Liver (tissue), 3 donors: ENCODE data around the gene KCNA4.

Source experiments
- CTCF ChIP-seq: fragments of 150-350 bp; IDR thresholded peaks from 2 replicates; pipeline ENCODE4 v1.5.1; 2017; ENCODE audit warnings: improper control_type of control experiment, low read depth, low read length; ENCODE audit not compliant: missing input control
- EGR1 ChIP-seq, 2 donors: IDR thresholded peaks; 2 replicates each; pipeline ENCODE4 v1.6.1; 2016 to 2018; ENCODE audit warnings: antibody characterized with exemption in 2 of 2, low read depth in 2 of 2
- FOXA1 ChIP-seq: IDR thresholded peaks from 2 replicates; pipeline ENCODE4 v1.6.1; 2016; ENCODE audit warnings: antibody characterized with exemption
- FOXA2 ChIP-seq: IDR thresholded peaks from 2 replicates; pipeline ENCODE4 v1.6.1; 2016; ENCODE audit warnings: antibody characterized with exemption
- HNF4A ChIP-seq, 2 donors: conservative IDR thresholded peaks; 2 replicates each; pipeline ENCODE4 v1.6.1; 2016; ENCODE audit warnings: antibody characterized with exemption in 2 of 2, mild to moderate bottlenecking in 2 of 2
- JUND ChIP-seq, 2 donors: IDR thresholded peaks; 2 replicates each; pipeline ENCODE4 v1.6.1; 2016; ENCODE audit warnings: antibody characterized with exemption in 2 of 2
- MAX ChIP-seq: IDR thresholded peaks from 2 replicates; pipeline ENCODE4 v1.6.1; 2016; ENCODE audit warnings: antibody characterized with exemption
- RAD21 ChIP-seq, 2 donors: IDR thresholded peaks; 2 replicates each; pipeline ENCODE4 v1.6.1; 2016; ENCODE audit warnings: antibody characterized with exemption in 2 of 2, mild to moderate bottlenecking in 2 of 2
- YY1 ChIP-seq: IDR thresholded peaks from 2 replicates; pipeline ENCODE4 v1.6.1; 2016; ENCODE audit warnings: antibody characterized with exemption, mild to moderate bottlenecking
- TF ChIP-seq, protein P1 (sequence below): IDR thresholded peaks from 2 replicates; pipeline ENCODE4 v1.6.1; 2016; ENCODE audit warnings: antibody characterized with exemption, mild to moderate bottlenecking
- TF ChIP-seq, protein P2 (sequence below): IDR thresholded peaks from 2 replicates; pipeline ENCODE4 v1.6.1; 2016; ENCODE audit warnings: antibody characterized with exemption
- donor health status: healthy.
- donor health status: healthy.

GRCh38 chr11:30006876-30007275, 10.0 kb downstream of the KCNA4 start:
- no peak for TF ChIP-seq CTCF
- no peak for TF ChIP-seq EGR1 (IDR thresholded peaks at IDR 0.05; ENCODE audit: low read depth in 2 of 2)
- no peak for TF ChIP-seq MAX
- TF ChIP-seq FOXA1: no peak
- no peak for TF ChIP-seq JUND (IDR thresholded peaks at IDR 0.05)
- no peak for TF ChIP-seq RAD21 (IDR thresholded peaks at IDR 0.05)
- TF ChIP-seq, protein P1, sequence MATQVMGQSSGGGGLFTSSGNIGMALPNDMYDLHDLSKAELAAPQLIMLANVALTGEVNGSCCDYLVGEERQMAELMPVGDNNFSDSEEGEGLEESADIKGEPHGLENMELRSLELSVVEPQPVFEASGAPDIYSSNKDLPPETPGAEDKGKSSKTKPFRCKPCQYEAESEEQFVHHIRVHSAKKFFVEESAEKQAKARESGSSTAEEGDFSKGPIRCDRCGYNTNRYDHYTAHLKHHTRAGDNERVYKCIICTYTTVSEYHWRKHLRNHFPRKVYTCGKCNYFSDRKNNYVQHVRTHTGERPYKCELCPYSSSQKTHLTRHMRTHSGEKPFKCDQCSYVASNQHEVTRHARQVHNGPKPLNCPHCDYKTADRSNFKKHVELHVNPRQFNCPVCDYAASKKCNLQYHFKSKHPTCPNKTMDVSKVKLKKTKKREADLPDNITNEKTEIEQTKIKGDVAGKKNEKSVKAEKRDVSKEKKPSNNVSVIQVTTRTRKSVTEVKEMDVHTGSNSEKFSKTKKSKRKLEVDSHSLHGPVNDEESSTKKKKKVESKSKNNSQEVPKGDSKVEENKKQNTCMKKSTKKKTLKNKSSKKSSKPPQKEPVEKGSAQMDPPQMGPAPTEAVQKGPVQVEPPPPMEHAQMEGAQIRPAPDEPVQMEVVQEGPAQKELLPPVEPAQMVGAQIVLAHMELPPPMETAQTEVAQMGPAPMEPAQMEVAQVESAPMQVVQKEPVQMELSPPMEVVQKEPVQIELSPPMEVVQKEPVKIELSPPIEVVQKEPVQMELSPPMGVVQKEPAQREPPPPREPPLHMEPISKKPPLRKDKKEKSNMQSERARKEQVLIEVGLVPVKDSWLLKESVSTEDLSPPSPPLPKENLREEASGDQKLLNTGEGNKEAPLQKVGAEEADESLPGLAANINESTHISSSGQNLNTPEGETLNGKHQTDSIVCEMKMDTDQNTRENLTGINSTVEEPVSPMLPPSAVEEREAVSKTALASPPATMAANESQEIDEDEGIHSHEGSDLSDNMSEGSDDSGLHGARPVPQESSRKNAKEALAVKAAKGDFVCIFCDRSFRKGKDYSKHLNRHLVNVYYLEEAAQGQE: no peak
- no peak for TF ChIP-seq YY1
- TF ChIP-seq HNF4A (conservative IDR thresholded peaks at IDR 0.05): no peak
- no peak for TF ChIP-seq FOXA2
- TF ChIP-seq, protein P2, sequence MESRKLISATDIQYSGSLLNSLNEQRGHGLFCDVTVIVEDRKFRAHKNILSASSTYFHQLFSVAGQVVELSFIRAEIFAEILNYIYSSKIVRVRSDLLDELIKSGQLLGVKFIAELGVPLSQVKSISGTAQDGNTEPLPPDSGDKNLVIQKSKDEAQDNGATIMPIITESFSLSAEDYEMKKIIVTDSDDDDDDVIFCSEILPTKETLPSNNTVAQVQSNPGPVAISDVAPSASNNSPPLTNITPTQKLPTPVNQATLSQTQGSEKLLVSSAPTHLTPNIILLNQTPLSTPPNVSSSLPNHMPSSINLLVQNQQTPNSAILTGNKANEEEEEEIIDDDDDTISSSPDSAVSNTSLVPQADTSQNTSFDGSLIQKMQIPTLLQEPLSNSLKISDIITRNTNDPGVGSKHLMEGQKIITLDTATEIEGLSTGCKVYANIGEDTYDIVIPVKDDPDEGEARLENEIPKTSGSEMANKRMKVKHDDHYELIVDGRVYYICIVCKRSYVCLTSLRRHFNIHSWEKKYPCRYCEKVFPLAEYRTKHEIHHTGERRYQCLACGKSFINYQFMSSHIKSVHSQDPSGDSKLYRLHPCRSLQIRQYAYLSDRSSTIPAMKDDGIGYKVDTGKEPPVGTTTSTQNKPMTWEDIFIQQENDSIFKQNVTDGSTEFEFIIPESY: no peak
